ENCODE measurements around the gene ZBTB7B. TPM values are rescaled to one million over a fixed set of nuclear protein-coding genes. Genes with fewer than 3 reads are reported as not detected.
"Not testable (repeated sequence)": the region's sequence is repeated elsewhere in the genome, so short reads cannot be mapped to it uniquely, and the experiment has no call there.

The ZBTB7B gene
- total RNA-seq, 1 donor from 2014 or later: 29.9 TPM

- Mint-ChIP-seq H3K27me3 (no peaks in the 10 kb centered on the region), H3K36me3 (ENCODE audit: insufficient read depth) (peaks cover 10% of the 10 kb centered on the region), H3K27ac (no peak overlapping the region), H3K9me3 (ENCODE audit: low read depth) (no peaks in the 10 kb centered on the region), H3K4me1 (ENCODE audit: low read depth) (peaks cover 10% of the 10 kb centered on the region), H3K4me3 (ENCODE audit: low read depth) (no peak overlapping the region)
- TF ChIP-seq CTCF (IDR thresholded peaks at IDR 0.05; ENCODE audit: unreplicated experiment): no peak
- DNase-seq (ENCODE audit: low spot score, unreplicated experiment): no peak
Measured at GRCh38 chr1:154978360-154978759, 24.2 kb upstream of the ZBTB7B start.

GRCh38 chr1:154982341-154982740 is 20.3 kb upstream of the ZBTB7B start:
- Mint-ChIP-seq H3K36me3 (ENCODE audit: insufficient read depth) (peaks cover 11% of the 10 kb centered on the region), H3K4me3 (ENCODE audit: low read depth) (no peak overlapping the region), H3K9me3 (ENCODE audit: low read depth) (no peaks in the 10 kb centered on the region), H3K4me1 (ENCODE audit: low read depth) (peaks cover 10% of the 10 kb centered on the region), H3K27me3 (no peaks in the 10 kb centered on the region), H3K27ac (no peak overlapping the region)
- DNase-seq (ENCODE audit: low spot score, unreplicated experiment): no peak
- no peak for TF ChIP-seq CTCF (IDR thresholded peaks at IDR 0.05; ENCODE audit: unreplicated experiment)

GRCh38 chr1:154982897-154983648 is 19.5 kb upstream of the ZBTB7B start, which contains the start of gene FLAD1:
Gene FLAD1, plus strand, starts transcription at chr1:154983344. Its CDS starts 351 bp downstream, at chr1:154983695.
- H3K27me3 Mint-ChIP-seq: no peaks in the 10 kb centered on the region
- peak; percentile 91 for DNase-seq (ENCODE audit: low spot score, unreplicated experiment)
- no peak within 1 kb of the TSS for H3K27ac Mint-ChIP-seq
- peaks cover 10% of the 10 kb centered on the region for H3K36me3 Mint-ChIP-seq (ENCODE audit: insufficient read depth)
- no peak for TF ChIP-seq CTCF (IDR thresholded peaks at IDR 0.05; ENCODE audit: unreplicated experiment)
- peaks cover 10% of the 10 kb centered on the region for H3K4me1 Mint-ChIP-seq (ENCODE audit: low read depth)
- H3K9me3 Mint-ChIP-seq (ENCODE audit: low read depth): no peaks in the 10 kb centered on the region
- no peak within 1 kb of the TSS for H3K4me3 Mint-ChIP-seq (ENCODE audit: low read depth)

GRCh38 chr1:154983776-154984466 is 18.7 kb upstream of the ZBTB7B start:
- no peak for TF ChIP-seq CTCF (IDR thresholded peaks at IDR 0.05; ENCODE audit: unreplicated experiment)
- Mint-ChIP-seq H3K27me3 (no peaks in the 10 kb centered on the region), H3K4me3 (ENCODE audit: low read depth) (no peak overlapping the region), H3K36me3 (ENCODE audit: insufficient read depth) (peaks cover 13% of the 10 kb centered on the region), H3K4me1 (ENCODE audit: low read depth) (peaks cover 10% of the 10 kb centered on the region), H3K27ac (no peak overlapping the region), H3K9me3 (ENCODE audit: low read depth) (no peaks in the 10 kb centered on the region)
- DNase-seq (ENCODE audit: low spot score, unreplicated experiment): no peak

- H3K27me3 Mint-ChIP-seq; H3K27ac Mint-ChIP-seq; H3K4me1 Mint-ChIP-seq (ENCODE audit: low read depth); DNase-seq (ENCODE audit: low spot score, unreplicated experiment); H3K9me3 Mint-ChIP-seq (ENCODE audit: low read depth); H3K36me3 Mint-ChIP-seq (ENCODE audit: insufficient read depth); H3K4me3 Mint-ChIP-seq (ENCODE audit: low read depth): not testable (repeated sequence)
Measured at GRCh38 chr1:154986736-154987135, 15.9 kb upstream of the ZBTB7B start.
